ENCODE data around the gene DUSP10.

DNA sequence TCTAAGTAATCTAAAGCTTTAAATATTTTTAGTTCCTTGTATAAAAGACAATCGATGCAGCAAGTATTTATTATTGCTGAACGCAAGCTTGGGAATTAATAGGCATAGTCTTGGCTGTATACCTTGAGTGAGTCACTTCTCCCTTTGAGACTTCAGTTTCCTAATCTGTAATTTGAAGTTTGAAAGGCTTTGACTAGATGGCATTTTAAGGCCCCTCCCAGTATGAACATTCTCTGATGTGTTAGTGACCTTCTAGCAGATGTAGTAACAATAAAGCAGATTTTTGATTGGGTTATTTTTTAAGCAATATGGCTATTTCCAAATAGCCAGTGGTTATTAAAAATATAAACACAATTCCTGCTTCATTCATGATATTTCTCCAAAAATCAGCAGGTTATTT lies 58.2 kb downstream of the DUSP10 start:
- TF ChIP-seq, protein P1, sequence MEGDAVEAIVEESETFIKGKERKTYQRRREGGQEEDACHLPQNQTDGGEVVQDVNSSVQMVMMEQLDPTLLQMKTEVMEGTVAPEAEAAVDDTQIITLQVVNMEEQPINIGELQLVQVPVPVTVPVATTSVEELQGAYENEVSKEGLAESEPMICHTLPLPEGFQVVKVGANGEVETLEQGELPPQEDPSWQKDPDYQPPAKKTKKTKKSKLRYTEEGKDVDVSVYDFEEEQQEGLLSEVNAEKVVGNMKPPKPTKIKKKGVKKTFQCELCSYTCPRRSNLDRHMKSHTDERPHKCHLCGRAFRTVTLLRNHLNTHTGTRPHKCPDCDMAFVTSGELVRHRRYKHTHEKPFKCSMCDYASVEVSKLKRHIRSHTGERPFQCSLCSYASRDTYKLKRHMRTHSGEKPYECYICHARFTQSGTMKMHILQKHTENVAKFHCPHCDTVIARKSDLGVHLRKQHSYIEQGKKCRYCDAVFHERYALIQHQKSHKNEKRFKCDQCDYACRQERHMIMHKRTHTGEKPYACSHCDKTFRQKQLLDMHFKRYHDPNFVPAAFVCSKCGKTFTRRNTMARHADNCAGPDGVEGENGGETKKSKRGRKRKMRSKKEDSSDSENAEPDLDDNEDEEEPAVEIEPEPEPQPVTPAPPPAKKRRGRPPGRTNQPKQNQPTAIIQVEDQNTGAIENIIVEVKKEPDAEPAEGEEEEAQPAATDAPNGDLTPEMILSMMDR (IDR thresholded peaks at IDR 0.05) = no peak
- TF ChIP-seq EZH2 (IDR thresholded peaks at IDR 0.05) = no peak
- no peak for TF ChIP-seq EZH2phosphoT487 (IDR thresholded peaks at IDR 0.05)

Data from neural progenitor cell (in vitro differentiated cells).